WTC11 (cell line): ENCODE results near the gene GPC5.

ENCODE experiments used
- IRF2 ChIP-seq: sonication (generic); formaldehyde crosslinking; IDR thresholded peaks from 2 replicates; pipeline ENCODE4 v1.8.0; 2022; ENCODE audit warnings: low read depth, missing genetic modification reagents, borderline replicate concordance
- NFYB ChIP-seq: sonication (generic); formaldehyde crosslinking; conservative IDR thresholded peaks from 2 replicates; pipeline ENCODE4 v1.8.0; 2022; ENCODE audit warnings: low read depth, missing genetic modification reagents
- RORB ChIP-seq: fragments of 250-450 bp; sonication (Bioruptor Pico); IDR thresholded peaks from 2 replicates; pipeline ENCODE4 v1.9.0; 2021; ENCODE audit warnings: mild to moderate bottlenecking
- TF ChIP-seq, protein P1 (sequence below): fragments of 200-600 bp; IDR thresholded peaks from 2 replicates; pipeline ENCODE4 v1.8.0; 2022; ENCODE audit warnings: antibody characterized with exemption

DNA sequence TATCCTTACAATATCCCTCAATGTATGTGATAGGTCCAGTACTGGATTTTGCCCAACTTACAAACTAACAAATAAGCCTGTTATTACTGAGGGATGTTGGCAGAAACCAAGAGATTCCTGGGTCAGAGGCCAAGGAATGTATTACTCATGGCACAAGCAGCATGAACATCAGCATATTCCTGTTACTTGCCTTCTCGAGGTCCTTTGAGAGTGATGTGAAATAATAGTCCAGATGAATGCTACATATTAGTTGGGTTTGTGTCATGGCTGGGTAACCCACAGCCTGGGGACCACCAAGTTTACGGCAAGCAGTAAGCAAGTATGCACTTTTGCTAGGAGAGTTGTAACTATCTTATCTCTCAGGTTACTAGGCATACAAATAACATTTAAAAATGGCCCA is 1443.7 kb downstream of the GPC5 start:
- TF ChIP-seq IRF2 (CRISPR knock-in tag) = no peak
- no peak for TF ChIP-seq NFYB (CRISPR knock-in tag)
- TF ChIP-seq, protein P1, sequence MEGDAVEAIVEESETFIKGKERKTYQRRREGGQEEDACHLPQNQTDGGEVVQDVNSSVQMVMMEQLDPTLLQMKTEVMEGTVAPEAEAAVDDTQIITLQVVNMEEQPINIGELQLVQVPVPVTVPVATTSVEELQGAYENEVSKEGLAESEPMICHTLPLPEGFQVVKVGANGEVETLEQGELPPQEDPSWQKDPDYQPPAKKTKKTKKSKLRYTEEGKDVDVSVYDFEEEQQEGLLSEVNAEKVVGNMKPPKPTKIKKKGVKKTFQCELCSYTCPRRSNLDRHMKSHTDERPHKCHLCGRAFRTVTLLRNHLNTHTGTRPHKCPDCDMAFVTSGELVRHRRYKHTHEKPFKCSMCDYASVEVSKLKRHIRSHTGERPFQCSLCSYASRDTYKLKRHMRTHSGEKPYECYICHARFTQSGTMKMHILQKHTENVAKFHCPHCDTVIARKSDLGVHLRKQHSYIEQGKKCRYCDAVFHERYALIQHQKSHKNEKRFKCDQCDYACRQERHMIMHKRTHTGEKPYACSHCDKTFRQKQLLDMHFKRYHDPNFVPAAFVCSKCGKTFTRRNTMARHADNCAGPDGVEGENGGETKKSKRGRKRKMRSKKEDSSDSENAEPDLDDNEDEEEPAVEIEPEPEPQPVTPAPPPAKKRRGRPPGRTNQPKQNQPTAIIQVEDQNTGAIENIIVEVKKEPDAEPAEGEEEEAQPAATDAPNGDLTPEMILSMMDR = no peak
- no peak for TF ChIP-seq RORB (CRISPR knock-in tag)
